HL-60 (cell line): Measurements from ENCODE around the gene PGRMC1.

Experiments
- DNase-seq, 2 experiments: peaks; one replicate each; pipeline ENCODE4 v3.0.0-alpha.2; 2010 to 2020; ENCODE audit warnings: low read depth in 1 of 2, low spot score in 1 of 2
- H3K27ac ChIP-seq: fragments of 250-450 bp; sonication (Bioruptor Pico); replicated peaks from 2 replicates; pipeline ENCODE4 v1.5.1; 2020; ENCODE audit warnings: mild to moderate bottlenecking, moderate library complexity
- H3K27me3 ChIP-seq: fragments of 250-450 bp; sonication (Bioruptor Pico); 2 replicates; pipeline ENCODE4 v1.5.1; 2021; ENCODE audit warnings: mild to moderate bottlenecking, moderate library complexity; ENCODE audit not compliant: insufficient read depth, poor library complexity, severe bottlenecking
- H3K4me3 ChIP-seq: replicated peaks from 2 replicates; pipeline ENCODE4 v1.5.1; 2011; ENCODE audit warnings: mild to moderate bottlenecking, control low read depth, low read length; ENCODE audit not compliant: insufficient read depth
- GABPA ChIP-seq: IDR thresholded peaks from 2 replicates; pipeline ENCODE4 v1.6.1; 2012; ENCODE audit warnings: low read depth
- POLR2AphosphoS5 ChIP-seq: IDR thresholded peaks from 2 replicates; pipeline ENCODE4 v1.6.1; 2012; ENCODE audit warnings: low read depth
- SPI1 ChIP-seq: IDR thresholded peaks from 2 replicates; pipeline ENCODE4 v1.6.1; 2012; ENCODE audit warnings: low read depth, mild to moderate bottlenecking, borderline replicate concordance
- TF ChIP-seq, protein P1 (sequence below): IDR thresholded peaks from one replicate; pipeline ENCODE4 v1.5.1; 2011; ENCODE audit warnings: low read length, control low read depth, inconsistent platforms; ENCODE audit not compliant: insufficient read depth
- TF ChIP-seq, protein P2 (sequence below): IDR thresholded peaks from 2 replicates; pipeline ENCODE4 v1.6.1; 2012; ENCODE audit warnings: low read depth; ENCODE audit not compliant: insufficient replicate concordance

The PGRMC1 gene

GRCh38 chrX:119235051-119235511, 1.0 kb upstream of the PGRMC1 start:
- no peak overlapping the region for H3K27ac ChIP-seq
- DNase-seq, result no peak
- H3K4me3 ChIP-seq, result no peak overlapping the region
- no peaks in the 10 kb centered on the region for H3K27me3 ChIP-seq
- TF ChIP-seq, protein P1, sequence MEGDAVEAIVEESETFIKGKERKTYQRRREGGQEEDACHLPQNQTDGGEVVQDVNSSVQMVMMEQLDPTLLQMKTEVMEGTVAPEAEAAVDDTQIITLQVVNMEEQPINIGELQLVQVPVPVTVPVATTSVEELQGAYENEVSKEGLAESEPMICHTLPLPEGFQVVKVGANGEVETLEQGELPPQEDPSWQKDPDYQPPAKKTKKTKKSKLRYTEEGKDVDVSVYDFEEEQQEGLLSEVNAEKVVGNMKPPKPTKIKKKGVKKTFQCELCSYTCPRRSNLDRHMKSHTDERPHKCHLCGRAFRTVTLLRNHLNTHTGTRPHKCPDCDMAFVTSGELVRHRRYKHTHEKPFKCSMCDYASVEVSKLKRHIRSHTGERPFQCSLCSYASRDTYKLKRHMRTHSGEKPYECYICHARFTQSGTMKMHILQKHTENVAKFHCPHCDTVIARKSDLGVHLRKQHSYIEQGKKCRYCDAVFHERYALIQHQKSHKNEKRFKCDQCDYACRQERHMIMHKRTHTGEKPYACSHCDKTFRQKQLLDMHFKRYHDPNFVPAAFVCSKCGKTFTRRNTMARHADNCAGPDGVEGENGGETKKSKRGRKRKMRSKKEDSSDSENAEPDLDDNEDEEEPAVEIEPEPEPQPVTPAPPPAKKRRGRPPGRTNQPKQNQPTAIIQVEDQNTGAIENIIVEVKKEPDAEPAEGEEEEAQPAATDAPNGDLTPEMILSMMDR, result no peak
- TF ChIP-seq SPI1, result no peak
- TF ChIP-seq GABPA, result no peak
- no peak for TF ChIP-seq POLR2AphosphoS5
- TF ChIP-seq, protein P2, sequence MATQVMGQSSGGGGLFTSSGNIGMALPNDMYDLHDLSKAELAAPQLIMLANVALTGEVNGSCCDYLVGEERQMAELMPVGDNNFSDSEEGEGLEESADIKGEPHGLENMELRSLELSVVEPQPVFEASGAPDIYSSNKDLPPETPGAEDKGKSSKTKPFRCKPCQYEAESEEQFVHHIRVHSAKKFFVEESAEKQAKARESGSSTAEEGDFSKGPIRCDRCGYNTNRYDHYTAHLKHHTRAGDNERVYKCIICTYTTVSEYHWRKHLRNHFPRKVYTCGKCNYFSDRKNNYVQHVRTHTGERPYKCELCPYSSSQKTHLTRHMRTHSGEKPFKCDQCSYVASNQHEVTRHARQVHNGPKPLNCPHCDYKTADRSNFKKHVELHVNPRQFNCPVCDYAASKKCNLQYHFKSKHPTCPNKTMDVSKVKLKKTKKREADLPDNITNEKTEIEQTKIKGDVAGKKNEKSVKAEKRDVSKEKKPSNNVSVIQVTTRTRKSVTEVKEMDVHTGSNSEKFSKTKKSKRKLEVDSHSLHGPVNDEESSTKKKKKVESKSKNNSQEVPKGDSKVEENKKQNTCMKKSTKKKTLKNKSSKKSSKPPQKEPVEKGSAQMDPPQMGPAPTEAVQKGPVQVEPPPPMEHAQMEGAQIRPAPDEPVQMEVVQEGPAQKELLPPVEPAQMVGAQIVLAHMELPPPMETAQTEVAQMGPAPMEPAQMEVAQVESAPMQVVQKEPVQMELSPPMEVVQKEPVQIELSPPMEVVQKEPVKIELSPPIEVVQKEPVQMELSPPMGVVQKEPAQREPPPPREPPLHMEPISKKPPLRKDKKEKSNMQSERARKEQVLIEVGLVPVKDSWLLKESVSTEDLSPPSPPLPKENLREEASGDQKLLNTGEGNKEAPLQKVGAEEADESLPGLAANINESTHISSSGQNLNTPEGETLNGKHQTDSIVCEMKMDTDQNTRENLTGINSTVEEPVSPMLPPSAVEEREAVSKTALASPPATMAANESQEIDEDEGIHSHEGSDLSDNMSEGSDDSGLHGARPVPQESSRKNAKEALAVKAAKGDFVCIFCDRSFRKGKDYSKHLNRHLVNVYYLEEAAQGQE, result no peak

DNA sequence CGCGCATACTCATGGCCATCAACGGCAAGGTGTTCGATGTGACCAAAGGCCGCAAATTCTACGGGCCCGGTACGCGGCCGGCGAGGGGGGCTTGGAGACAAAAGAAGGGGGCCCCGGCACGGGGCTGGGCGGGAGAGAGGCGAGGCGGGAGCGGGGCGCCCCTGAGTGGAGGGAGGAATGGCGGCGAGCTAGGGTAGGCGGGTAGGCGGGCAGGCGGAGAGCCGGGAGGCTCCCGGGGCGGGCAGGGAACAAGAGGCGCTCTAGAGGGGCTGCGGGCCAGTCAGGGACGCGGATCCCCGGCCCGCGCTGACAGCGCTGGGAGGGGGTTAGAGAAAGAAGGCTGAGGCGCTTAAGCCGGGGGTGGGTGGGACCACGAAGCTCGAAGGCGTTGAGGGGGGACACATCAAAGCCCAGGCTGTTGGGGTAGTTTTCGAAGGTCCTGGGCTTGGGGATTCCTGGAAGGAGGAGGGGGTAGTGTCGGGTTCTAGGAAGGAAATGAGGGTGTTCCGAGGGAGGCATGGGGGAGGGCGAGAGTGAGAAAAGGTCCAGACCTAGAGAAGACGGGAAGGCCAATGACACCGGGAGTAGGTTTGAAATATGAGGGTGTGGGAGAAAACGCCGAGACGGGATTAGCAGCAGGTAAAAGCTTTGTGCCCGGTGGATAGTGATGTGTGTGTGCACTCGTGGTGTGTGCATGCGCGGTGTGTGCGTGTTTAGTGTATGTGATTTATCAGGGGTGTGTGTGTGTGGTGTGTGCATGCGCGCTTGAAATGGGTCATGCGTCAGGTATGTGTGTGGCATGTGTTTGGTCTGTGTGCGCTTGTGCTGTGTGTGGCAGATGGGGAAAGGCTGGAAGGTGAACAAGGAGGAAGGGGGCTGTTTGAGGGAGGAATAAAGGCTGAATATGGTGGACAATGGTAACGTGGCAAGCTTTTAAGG, 807 bp downstream of the PGRMC1 start:
- Histone ChIP-seq H3K4me3 (peak overlapping the region; percentile 71), H3K27ac (peak overlapping the region; percentile 75), H3K27me3 (no peaks in the 10 kb centered on the region)
- TF ChIP-seq, protein P2, result no peak
- TF ChIP-seq, protein P1, result no peak
- TF ChIP-seq GABPA (no peak), POLR2AphosphoS5 (no peak), SPI1 (no peak)
- peak in 1 of 2 experiments; percentile 4 for DNase-seq

- H3K4me3 ChIP-seq, result peak overlapping the region; percentile 71
- DNase-seq, result no peak
- H3K27me3 ChIP-seq, result no peaks in the 10 kb centered on the region
- TF ChIP-seq, protein P1, result no peak
- TF ChIP-seq GABPA, result no peak
- no peak for TF ChIP-seq SPI1
- TF ChIP-seq POLR2AphosphoS5, result no peak
- TF ChIP-seq, protein P2, result no peak
- no peak overlapping the region for H3K27ac ChIP-seq
Measured at GRCh38 chrX:119237562-119237942, 1.5 kb downstream of the PGRMC1 start.
